ENCODE measurements around the gene FAR2.

Gene FAR2

DNA sequence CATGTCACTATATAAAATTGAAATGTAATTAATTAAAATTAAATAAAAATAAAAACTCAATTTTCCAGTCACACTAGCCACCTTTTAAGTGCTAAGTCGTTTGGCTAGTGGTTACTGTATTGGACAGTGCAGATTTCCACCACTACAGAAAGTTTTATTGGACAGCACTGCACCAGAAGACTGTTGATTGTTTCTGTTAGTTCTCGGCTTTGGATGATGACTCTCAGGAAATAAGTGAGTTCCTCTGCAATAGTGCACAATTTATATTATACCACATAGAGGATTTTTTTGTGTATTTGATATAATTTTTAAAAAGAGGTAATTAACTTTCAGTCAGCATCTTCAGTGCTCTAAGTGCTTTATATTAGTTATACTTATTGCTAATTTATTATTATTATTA lies 52.7 kb downstream of the FAR2 start:
- no peak overlapping the region for H2AFZ ChIP-seq (ENCODE audit: low read depth, low read length)
- no peak overlapping the region for H2BK12ac ChIP-seq (ENCODE audit: low read length in 2 of 2)
- H4K8ac ChIP-seq (ENCODE audit: low read length): no peak overlapping the region
- H2BK5ac ChIP-seq (ENCODE audit: low read depth, low read length, poor library complexity, severe bottlenecking): no peak overlapping the region
- H3K23ac ChIP-seq (ENCODE audit: low read length in 2 of 2): no peak overlapping the region
- no peak overlapping the region for H3K14ac ChIP-seq (ENCODE audit: low read length in 2 of 2)
- H3K36me3 ChIP-seq (ENCODE audit: control insufficient read depth in 1 of 2, insufficient read depth in 2 of 2, low read depth in 1 of 2, low read length in 2 of 2): no peaks in the 10 kb centered on the region
- no peak overlapping the region for H3K18ac ChIP-seq (ENCODE audit: low read depth in 1 of 2, low read length in 2 of 2)
- no peak overlapping the region for H3K4me2 ChIP-seq (ENCODE audit: low read length, poor library complexity, severe bottlenecking)
- H3K4ac ChIP-seq (ENCODE audit: low read depth in 1 of 2, low read length in 2 of 2): no peak overlapping the region
- H3K4me3 ChIP-seq (ENCODE audit: insufficient read depth in 1 of 2, low read depth in 1 of 2, low read length in 2 of 2): no peak overlapping the region
- no peak overlapping the region for H3K27ac ChIP-seq (ENCODE audit: low read length, poor library complexity, severe bottlenecking)
- H3K27me3 ChIP-seq (ENCODE audit: control insufficient read depth in 1 of 2, insufficient read depth in 1 of 2, low read length in 2 of 2): no peaks in the 10 kb centered on the region
- no peak overlapping the region for H2BK15ac ChIP-seq (ENCODE audit: low read depth, poor library complexity, severe bottlenecking)
- H2BK120ac ChIP-seq (ENCODE audit: low read depth, low read length): no peak overlapping the region
- no peak for DNase-seq
- WGBS: 86% methylated on average over 1 of the region's 2 CpGs
- H3K9ac ChIP-seq (ENCODE audit: low read length): no peak overlapping the region
- no peak overlapping the region for H2AK5ac ChIP-seq (ENCODE audit: low read length, severe bottlenecking)
- no peaks in the 10 kb centered on the region for H3K79me1 ChIP-seq (replicated peaks; ENCODE audit: low read length, poor library complexity, severe bottlenecking)
- H3K4me1 ChIP-seq (ENCODE audit: control insufficient read depth, insufficient read depth, low read depth, low read length): peaks cover 2% of the 10 kb centered on the region
- H4K91ac ChIP-seq (ENCODE audit: low read length): no peak overlapping the region
- no peaks in the 10 kb centered on the region for H3K9me3 ChIP-seq (ENCODE audit: control insufficient read depth, low read length)

DNA sequence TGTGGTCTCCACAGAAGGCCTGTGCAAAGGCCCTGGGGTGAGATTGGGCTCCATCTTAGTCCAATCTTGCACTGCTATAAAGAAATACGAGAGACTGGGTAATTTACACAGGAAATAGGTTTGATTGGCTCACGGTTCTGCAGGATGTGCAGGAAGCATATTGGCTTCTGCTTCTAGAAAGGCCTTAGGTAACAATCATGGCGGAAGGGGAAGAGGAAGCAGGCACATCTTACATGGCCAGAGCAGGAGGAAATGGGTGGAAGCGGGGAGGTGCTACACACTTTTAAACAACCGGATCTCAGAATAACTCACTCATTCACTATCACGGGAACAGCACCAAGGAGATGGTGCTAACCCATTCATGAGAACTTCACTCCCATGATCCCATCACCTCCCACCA lies 55.4 kb downstream of the FAR2 start:
- Histone ChIP-seq H4K8ac (ENCODE audit: low read length) (no peak overlapping the region), H3K9ac (ENCODE audit: low read length) (no peak overlapping the region), H2BK120ac (ENCODE audit: low read depth, low read length) (no peak overlapping the region), H2BK5ac (ENCODE audit: low read depth, low read length, poor library complexity, severe bottlenecking) (no peak overlapping the region), H3K4me1 (ENCODE audit: control insufficient read depth, insufficient read depth, low read depth, low read length) (peaks cover 2% of the 10 kb centered on the region), H2BK15ac (ENCODE audit: low read depth, poor library complexity, severe bottlenecking) (no peak overlapping the region), H3K27ac (ENCODE audit: low read length, poor library complexity, severe bottlenecking) (no peak overlapping the region), H3K23ac (ENCODE audit: low read length in 2 of 2) (no peak overlapping the region), H3K4ac (ENCODE audit: low read depth in 1 of 2, low read length in 2 of 2) (no peak overlapping the region), H3K4me2 (ENCODE audit: low read length, poor library complexity, severe bottlenecking) (no peak overlapping the region), H3K36me3 (ENCODE audit: control insufficient read depth in 1 of 2, insufficient read depth in 2 of 2, low read depth in 1 of 2, low read length in 2 of 2) (no peaks in the 10 kb centered on the region), H2AK5ac (ENCODE audit: low read length, severe bottlenecking) (no peak overlapping the region), H2BK12ac (ENCODE audit: low read length in 2 of 2) (no peak overlapping the region), H3K18ac (ENCODE audit: low read depth in 1 of 2, low read length in 2 of 2) (no peak overlapping the region), H3K4me3 (ENCODE audit: insufficient read depth in 1 of 2, low read depth in 1 of 2, low read length in 2 of 2) (no peak overlapping the region), H3K27me3 (ENCODE audit: control insufficient read depth in 1 of 2, insufficient read depth in 1 of 2, low read length in 2 of 2) (no peaks in the 10 kb centered on the region), H4K91ac (ENCODE audit: low read length) (no peak overlapping the region), H3K9me3 (ENCODE audit: control insufficient read depth, low read length) (no peaks in the 10 kb centered on the region), H3K79me1 (replicated peaks; ENCODE audit: low read length, poor library complexity, severe bottlenecking) (no peaks in the 10 kb centered on the region), H2AFZ (ENCODE audit: low read depth, low read length) (no peak overlapping the region), H3K14ac (ENCODE audit: low read length in 2 of 2) (no peak overlapping the region)
- WGBS: 97% methylated on average over 6 of the region's 6 CpGs
- no peak for DNase-seq

DNA sequence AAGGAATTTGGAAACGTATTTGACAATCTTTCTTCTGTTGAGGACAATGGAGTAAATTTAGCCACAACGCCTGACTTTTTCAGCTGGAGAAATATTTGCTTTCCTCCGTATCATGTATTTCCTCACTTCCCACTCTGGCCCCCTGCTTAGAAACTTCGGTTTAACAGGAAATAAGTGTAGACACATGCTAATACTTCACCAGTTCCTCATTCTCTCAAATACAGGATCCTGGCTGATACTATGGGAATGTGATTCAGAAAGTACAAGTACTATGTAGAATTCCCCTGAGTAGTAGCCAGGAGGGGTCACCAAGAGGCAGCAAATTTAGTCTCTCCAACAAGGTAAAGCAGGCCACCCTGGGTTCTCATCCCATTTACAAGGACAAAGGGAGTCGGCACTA lies 58.0 kb downstream of the FAR2 start:
- H3K23ac ChIP-seq (ENCODE audit: low read length in 2 of 2): no peak overlapping the region
- H4K91ac ChIP-seq (ENCODE audit: low read length): no peak overlapping the region
- no peak overlapping the region for H2AK5ac ChIP-seq (ENCODE audit: low read length, severe bottlenecking)
- no peaks in the 10 kb centered on the region for H3K9me3 ChIP-seq (ENCODE audit: control insufficient read depth, low read length)
- no peak overlapping the region for H3K27ac ChIP-seq (ENCODE audit: low read length, poor library complexity, severe bottlenecking)
- H3K9ac ChIP-seq (ENCODE audit: low read length): no peak overlapping the region
- no peak for DNase-seq
- no peaks in the 10 kb centered on the region for H3K4me1 ChIP-seq (ENCODE audit: control insufficient read depth, insufficient read depth, low read depth, low read length)
- no peak overlapping the region for H3K4me3 ChIP-seq (ENCODE audit: insufficient read depth in 1 of 2, low read depth in 1 of 2, low read length in 2 of 2)
- no peak overlapping the region for H3K4ac ChIP-seq (ENCODE audit: low read depth in 1 of 2, low read length in 2 of 2)
- no peak overlapping the region for H4K8ac ChIP-seq (ENCODE audit: low read length)
- 85% methylated on average over 4 of the region's 5 CpGs for WGBS
- H2BK5ac ChIP-seq (ENCODE audit: low read depth, low read length, poor library complexity, severe bottlenecking): no peak overlapping the region
- no peak overlapping the region for H2BK120ac ChIP-seq (ENCODE audit: low read depth, low read length)
- no peak overlapping the region for H2BK15ac ChIP-seq (ENCODE audit: low read depth, poor library complexity, severe bottlenecking)
- H3K36me3 ChIP-seq (ENCODE audit: control insufficient read depth in 1 of 2, insufficient read depth in 2 of 2, low read depth in 1 of 2, low read length in 2 of 2): no peaks in the 10 kb centered on the region
- H3K4me2 ChIP-seq (ENCODE audit: low read length, poor library complexity, severe bottlenecking): no peak overlapping the region
- H3K18ac ChIP-seq (ENCODE audit: low read depth in 1 of 2, low read length in 2 of 2): no peak overlapping the region
- no peak overlapping the region for H2BK12ac ChIP-seq (ENCODE audit: low read length in 2 of 2)
- peaks cover 1% of the 10 kb centered on the region for H3K79me1 ChIP-seq (replicated peaks; ENCODE audit: low read length, poor library complexity, severe bottlenecking)
- no peak overlapping the region for H2AFZ ChIP-seq (ENCODE audit: low read depth, low read length)
- H3K27me3 ChIP-seq (ENCODE audit: control insufficient read depth in 1 of 2, insufficient read depth in 1 of 2, low read length in 2 of 2): no peaks in the 10 kb centered on the region
- H3K14ac ChIP-seq (ENCODE audit: low read length in 2 of 2): no peak overlapping the region

DNA sequence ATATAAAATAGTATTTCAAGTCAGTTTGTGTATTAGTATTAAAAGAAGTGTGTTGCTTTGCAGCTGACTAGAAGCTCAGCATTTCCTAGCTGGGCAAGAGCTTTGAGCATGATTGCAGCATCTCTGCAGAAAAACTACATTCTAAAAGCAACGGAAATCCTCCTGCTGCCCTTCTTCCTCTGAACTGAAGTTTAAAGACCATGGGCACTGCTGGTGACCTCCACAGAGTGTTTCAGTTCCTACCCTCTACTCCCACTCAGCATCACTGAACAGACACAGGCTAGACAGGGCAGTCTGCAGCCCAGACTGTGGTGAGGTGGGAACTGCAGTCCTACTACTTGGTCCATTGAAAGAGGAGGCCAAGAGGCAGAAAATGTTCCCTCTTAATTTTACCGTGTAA lies 59.0 kb downstream of the FAR2 start:
- Histone ChIP-seq H3K14ac (ENCODE audit: low read length in 2 of 2) (no peak overlapping the region), H2BK12ac (ENCODE audit: low read length in 2 of 2) (no peak overlapping the region), H3K23ac (ENCODE audit: low read length in 2 of 2) (no peak overlapping the region), H3K27ac (ENCODE audit: low read length, poor library complexity, severe bottlenecking) (no peak overlapping the region), H2AK5ac (ENCODE audit: low read length, severe bottlenecking) (no peak overlapping the region), H3K4me2 (ENCODE audit: low read length, poor library complexity, severe bottlenecking) (no peak overlapping the region), H3K27me3 (ENCODE audit: control insufficient read depth in 1 of 2, insufficient read depth in 1 of 2, low read length in 2 of 2) (no peaks in the 10 kb centered on the region), H4K91ac (ENCODE audit: low read length) (no peak overlapping the region), H3K18ac (ENCODE audit: low read depth in 1 of 2, low read length in 2 of 2) (no peak overlapping the region), H4K8ac (ENCODE audit: low read length) (no peak overlapping the region), H3K79me1 (replicated peaks; ENCODE audit: low read length, poor library complexity, severe bottlenecking) (peaks cover 1% of the 10 kb centered on the region), H2BK5ac (ENCODE audit: low read depth, low read length, poor library complexity, severe bottlenecking) (no peak overlapping the region), H3K4me1 (ENCODE audit: control insufficient read depth, insufficient read depth, low read depth, low read length) (no peaks in the 10 kb centered on the region), H3K9ac (ENCODE audit: low read length) (no peak overlapping the region), H2BK120ac (ENCODE audit: low read depth, low read length) (no peak overlapping the region), H3K4me3 (ENCODE audit: insufficient read depth in 1 of 2, low read depth in 1 of 2, low read length in 2 of 2) (no peak overlapping the region), H3K9me3 (ENCODE audit: control insufficient read depth, low read length) (no peaks in the 10 kb centered on the region), H3K36me3 (ENCODE audit: control insufficient read depth in 1 of 2, insufficient read depth in 2 of 2, low read depth in 1 of 2, low read length in 2 of 2) (no peaks in the 10 kb centered on the region), H2AFZ (ENCODE audit: low read depth, low read length) (no peak overlapping the region), H3K4ac (ENCODE audit: low read depth in 1 of 2, low read length in 2 of 2) (no peak overlapping the region), H2BK15ac (ENCODE audit: low read depth, poor library complexity, severe bottlenecking) (no peak overlapping the region)
- WGBS: 89% methylated on average over 1 of the region's 2 CpGs
- DNase-seq: no peak

Measured in mesenchymal stem cell (in vitro differentiated cells and primary cell).